ENCODE measurements around the gene AFF3. TPM values are rescaled to one million over a fixed set of nuclear protein-coding genes. Genes with fewer than 3 reads are reported as not detected.

AFF3 gene
- total and polyA plus RNA-seq, 2 donors (not counting 3 experiments of a cell fraction or from before 2014, with no cell fraction given), result 0.06 to 0.07 TPM

GRCh38 chr2:99981840-99982239, 160.6 kb downstream of the AFF3 start:
- no peaks in the 10 kb centered on the region for H3K36me3 ChIP-seq (ENCODE audit: control insufficient read depth in 2 of 2, extremely low read depth in 1 of 2, insufficient read depth in 2 of 2, low read length in 2 of 2)
- POLR2A ChIA-PET, result no interaction called here
- no peak for FAIRE-seq
- dilution Hi-C loops (cut with MboI; ENCODE audit: extremely low pct_ligation_motif_present, low sequenced_read_pairs) (no loop called here), intact Hi-C loops (cut with micrococcal nuclease) (no loop called here)
- no peak overlapping the region for H3K4me3 ChIP-seq (replicated peaks in 1 of 3; ENCODE audit: insufficient read depth in 1 of 3, low read depth in 1 of 3, low read length in 3 of 3)
- no peaks in the 10 kb centered on the region for H3K79me2 ChIP-seq (ENCODE audit: control insufficient read depth, insufficient read depth, low read length)
- CTCF ChIA-PET, result no interaction called here
- H3K27me3 ChIP-seq (ENCODE audit: control insufficient read depth in 2 of 2, insufficient read depth in 2 of 2, low read length in 2 of 2), result peaks cover 0 to 1% of the 10 kb centered on the region in 2 experiments
- H3K9ac ChIP-seq (replicated peaks; ENCODE audit: extremely low read depth, insufficient read depth, low read length), result no peak overlapping the region
- H3K9me3 ChIP-seq (replicated peaks; ENCODE audit: control insufficient read depth, insufficient read depth, low read length), result no peaks in the 10 kb centered on the region
- H4K20me1 ChIP-seq (replicated peaks; ENCODE audit: control insufficient read depth, extremely low read depth, insufficient read depth, low read length), result no peaks in the 10 kb centered on the region
- TF ChIP-seq FOS (IDR thresholded peaks at IDR 0.05; ENCODE audit: borderline replicate concordance, insufficient read depth, low read length) (no peak), POLR2A (IDR thresholded peaks at IDR 0.05; ENCODE audit: low read depth, low read length) (no peak), GATA2 (IDR thresholded peaks at IDR 0.05; ENCODE audit: insufficient read depth, insufficient read length, low read depth, low read length) (no peak), EZH2 (IDR thresholded peaks at IDR 0.05; ENCODE audit: borderline replicate concordance, low read depth, low read length, severe bottlenecking) (no peak), MYC (IDR thresholded peaks at IDR 0.05; ENCODE audit: low read depth, low read length) (no peak), POLR2AphosphoS5 (IDR thresholded peaks at IDR 0.05; ENCODE audit: insufficient read depth, low read depth, low read length) (no peak), JUN (IDR thresholded peaks at IDR 0.05; ENCODE audit: borderline replicate concordance, insufficient read depth, insufficient read length, low read depth) (no peak)
- TF ChIP-seq, protein P1, sequence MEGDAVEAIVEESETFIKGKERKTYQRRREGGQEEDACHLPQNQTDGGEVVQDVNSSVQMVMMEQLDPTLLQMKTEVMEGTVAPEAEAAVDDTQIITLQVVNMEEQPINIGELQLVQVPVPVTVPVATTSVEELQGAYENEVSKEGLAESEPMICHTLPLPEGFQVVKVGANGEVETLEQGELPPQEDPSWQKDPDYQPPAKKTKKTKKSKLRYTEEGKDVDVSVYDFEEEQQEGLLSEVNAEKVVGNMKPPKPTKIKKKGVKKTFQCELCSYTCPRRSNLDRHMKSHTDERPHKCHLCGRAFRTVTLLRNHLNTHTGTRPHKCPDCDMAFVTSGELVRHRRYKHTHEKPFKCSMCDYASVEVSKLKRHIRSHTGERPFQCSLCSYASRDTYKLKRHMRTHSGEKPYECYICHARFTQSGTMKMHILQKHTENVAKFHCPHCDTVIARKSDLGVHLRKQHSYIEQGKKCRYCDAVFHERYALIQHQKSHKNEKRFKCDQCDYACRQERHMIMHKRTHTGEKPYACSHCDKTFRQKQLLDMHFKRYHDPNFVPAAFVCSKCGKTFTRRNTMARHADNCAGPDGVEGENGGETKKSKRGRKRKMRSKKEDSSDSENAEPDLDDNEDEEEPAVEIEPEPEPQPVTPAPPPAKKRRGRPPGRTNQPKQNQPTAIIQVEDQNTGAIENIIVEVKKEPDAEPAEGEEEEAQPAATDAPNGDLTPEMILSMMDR (IDR thresholded peaks at IDR 0.05; ENCODE audit: extremely low read depth in 1 of 2, insufficient read depth in 1 of 2, low read depth in 1 of 2, low read length in 2 of 2), result no peak
- TF ChIP-seq, protein P2, sequence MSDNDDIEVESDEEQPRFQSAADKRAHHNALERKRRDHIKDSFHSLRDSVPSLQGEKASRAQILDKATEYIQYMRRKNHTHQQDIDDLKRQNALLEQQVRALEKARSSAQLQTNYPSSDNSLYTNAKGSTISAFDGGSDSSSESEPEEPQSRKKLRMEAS (IDR thresholded peaks at IDR 0.05; ENCODE audit: insufficient read depth, insufficient read length), result no peak
- no peak overlapping the region for H2AFZ ChIP-seq (ENCODE audit: low read depth, low read length)
- no peak for DNase-seq (ENCODE audit: low read depth, low spot score)
- no TSS peak for BruUV-seq (replicated peaks)
- no peak overlapping the region for H3K27ac ChIP-seq (ENCODE audit: insufficient read depth, low read depth, low read length)
- no peaks in the 10 kb centered on the region for H3K9me1 ChIP-seq (replicated peaks; ENCODE audit: control insufficient read depth, extremely low read depth, insufficient read depth, low read length)
- no peak overlapping the region for H3K4me2 ChIP-seq (ENCODE audit: insufficient read depth, low read length)
- no peaks in the 10 kb centered on the region for H3K4me1 ChIP-seq (ENCODE audit: control insufficient read depth, extremely low read depth, insufficient read depth, low read length)
